Hypothalamus (tissue), 51 donors: ENCODE results near the gene SFR1.
"Not testable (repeated sequence)": the region's sequence is repeated elsewhere in the genome, so short reads cannot be mapped to it uniquely, and the experiment has no call there.

ENCODE experiments used
- DNase-seq, 51 donors: peaks; one replicate each; lab custom pipeline; 2025; lab: John Stamatoyannopoulos, UW

The SFR1 gene

DNA sequence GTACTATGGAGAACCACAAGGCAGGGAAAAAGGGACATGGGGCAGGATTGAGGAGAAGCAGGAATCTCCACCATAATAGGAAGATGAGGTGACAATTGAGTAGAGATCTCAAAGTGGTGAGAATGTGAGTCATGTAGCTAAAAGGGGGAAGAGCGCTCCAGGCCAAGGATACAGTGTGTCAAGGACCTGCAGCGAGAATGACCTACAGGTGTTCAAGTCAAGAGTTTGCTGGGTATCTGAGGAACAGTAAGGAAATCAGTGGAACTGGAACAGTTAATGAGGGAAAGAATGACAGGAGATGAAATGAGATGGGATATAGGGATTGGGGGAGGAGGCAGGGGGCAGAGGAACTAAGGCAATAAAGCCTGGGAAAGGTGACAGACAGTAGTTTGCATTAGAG is 33.6 kb downstream of the SFR1 start:
- DNase-seq = no peak

DNA sequence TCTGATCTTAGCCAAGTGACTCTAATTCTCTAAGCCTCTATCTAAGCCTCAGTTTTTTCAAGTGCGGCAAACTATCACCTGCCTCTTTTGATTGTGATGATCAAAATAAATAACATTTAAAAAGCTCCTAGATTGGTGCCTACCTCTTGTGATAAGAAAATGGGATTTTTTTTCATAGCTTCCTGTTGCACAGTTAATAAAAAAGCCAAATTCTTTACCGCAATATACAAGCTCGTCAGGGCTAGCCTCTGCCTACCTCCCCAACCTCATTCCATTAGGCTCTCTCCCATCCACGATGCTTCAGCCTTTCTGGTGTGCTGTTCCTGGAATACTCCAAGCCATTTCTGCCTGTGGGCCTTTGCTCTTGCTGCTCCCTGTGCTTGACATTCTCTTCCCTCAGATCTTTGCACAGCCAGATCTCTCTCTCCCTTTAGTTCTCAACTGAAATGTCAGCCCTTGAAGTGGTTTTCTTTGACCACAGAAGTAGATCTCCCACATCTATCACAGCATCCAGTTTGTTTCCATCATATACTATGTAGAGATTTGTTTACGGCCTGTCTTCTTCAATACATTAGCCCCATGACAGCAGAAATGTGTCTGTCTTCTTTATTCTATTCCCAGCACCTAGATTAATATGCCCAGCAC is 48.8 kb downstream of the SFR1 start:
- DNase-seq = no peak

DNA sequence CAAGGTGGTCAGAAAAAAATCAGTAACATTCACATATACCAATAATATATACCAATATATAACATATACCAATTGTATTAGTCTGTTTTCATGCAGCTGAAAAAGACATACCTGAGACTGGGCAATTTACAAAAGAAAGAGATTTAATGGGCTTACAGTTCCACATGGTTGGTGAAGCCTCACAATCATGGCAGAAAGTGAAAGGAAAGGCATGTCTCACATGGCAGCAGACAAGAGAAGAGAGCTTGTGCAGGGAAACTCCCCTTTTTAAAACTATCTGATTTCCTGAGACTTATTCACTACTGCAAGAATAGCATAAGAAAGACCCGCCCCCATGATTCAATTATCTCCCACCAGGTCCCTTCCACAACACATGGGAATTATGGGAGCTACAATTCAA is 52.2 kb downstream of the SFR1 start:
- DNase-seq = not testable (repeated sequence)
